ENCODE measurements around the gene FBXW7.

DNA sequence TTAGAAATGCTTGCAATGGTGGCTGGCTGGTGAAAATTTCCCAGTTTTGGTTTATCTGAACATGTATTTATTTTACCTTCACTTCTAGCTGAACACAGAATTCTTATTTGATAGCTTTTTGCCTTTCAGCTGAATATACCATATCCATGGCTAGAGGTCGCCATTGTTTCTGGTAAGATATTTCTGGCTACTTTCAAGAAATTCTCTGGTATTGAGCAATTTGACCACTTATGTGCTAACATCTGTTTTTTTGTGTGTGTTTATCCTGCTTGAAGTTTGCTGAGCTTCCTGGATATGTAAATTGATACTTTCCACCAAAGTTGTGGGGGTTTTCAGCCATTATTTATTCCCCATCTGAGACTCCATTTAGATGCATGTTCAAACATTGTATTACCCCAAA, 75.4 kb downstream of the FBXW7 start:
- TF ChIP-seq ELF1 (IDR thresholded peaks at IDR 0.05) (no peak), EZH2phosphoT487 (IDR thresholded peaks at IDR 0.05; ENCODE audit: borderline replicate concordance, low read depth) (no peak)
- TF ChIP-seq, protein P1, sequence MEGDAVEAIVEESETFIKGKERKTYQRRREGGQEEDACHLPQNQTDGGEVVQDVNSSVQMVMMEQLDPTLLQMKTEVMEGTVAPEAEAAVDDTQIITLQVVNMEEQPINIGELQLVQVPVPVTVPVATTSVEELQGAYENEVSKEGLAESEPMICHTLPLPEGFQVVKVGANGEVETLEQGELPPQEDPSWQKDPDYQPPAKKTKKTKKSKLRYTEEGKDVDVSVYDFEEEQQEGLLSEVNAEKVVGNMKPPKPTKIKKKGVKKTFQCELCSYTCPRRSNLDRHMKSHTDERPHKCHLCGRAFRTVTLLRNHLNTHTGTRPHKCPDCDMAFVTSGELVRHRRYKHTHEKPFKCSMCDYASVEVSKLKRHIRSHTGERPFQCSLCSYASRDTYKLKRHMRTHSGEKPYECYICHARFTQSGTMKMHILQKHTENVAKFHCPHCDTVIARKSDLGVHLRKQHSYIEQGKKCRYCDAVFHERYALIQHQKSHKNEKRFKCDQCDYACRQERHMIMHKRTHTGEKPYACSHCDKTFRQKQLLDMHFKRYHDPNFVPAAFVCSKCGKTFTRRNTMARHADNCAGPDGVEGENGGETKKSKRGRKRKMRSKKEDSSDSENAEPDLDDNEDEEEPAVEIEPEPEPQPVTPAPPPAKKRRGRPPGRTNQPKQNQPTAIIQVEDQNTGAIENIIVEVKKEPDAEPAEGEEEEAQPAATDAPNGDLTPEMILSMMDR (IDR thresholded peaks at IDR 0.05): no peak
